ENCODE data around the gene RPS18.
A peak's percentile ranks its signal among the peaks of the same experiment; 100 is the strongest.

Gene RPS18

GRCh38 chr6:33243476-33243875 is 28.4 kb upstream of the RPS18 start:
- no peak overlapping the region for H3K4me3 ChIP-seq (ENCODE audit: control insufficient read depth, low read depth, low read length)
- no peak for TF ChIP-seq CTCF (conservative IDR thresholded peaks at IDR 0.05; ENCODE audit: control insufficient read depth, insufficient read depth, low read depth, low read length)
- no peak for DNase-seq (ENCODE audit: low read depth)

GRCh38 chr6:33247977-33248642 is 23.8 kb upstream of the RPS18 start:
- peak overlapping the region; percentile 51 for H3K4me3 ChIP-seq (ENCODE audit: control insufficient read depth, low read depth, low read length)
- DNase-seq (ENCODE audit: low read depth), result peak; percentile 87
- peak; percentile 91 for TF ChIP-seq CTCF (conservative IDR thresholded peaks at IDR 0.05; ENCODE audit: control insufficient read depth, insufficient read depth, low read depth, low read length)

GRCh38 chr6:33248643-33248931 is 23.3 kb upstream of the RPS18 start:
- TF ChIP-seq CTCF (conservative IDR thresholded peaks at IDR 0.05; ENCODE audit: control insufficient read depth, insufficient read depth, low read depth, low read length), result no peak
- H3K4me3 ChIP-seq (ENCODE audit: control insufficient read depth, low read depth, low read length), result peak overlapping the region; percentile 51
- DNase-seq (ENCODE audit: low read depth), result peak; percentile 61

GRCh38 chr6:33248932-33249731 is 22.7 kb upstream of the RPS18 start:
- peak; percentile 99 for DNase-seq (ENCODE audit: low read depth)
- TF ChIP-seq CTCF (conservative IDR thresholded peaks at IDR 0.05; ENCODE audit: control insufficient read depth, insufficient read depth, low read depth, low read length), result no peak
- peak overlapping the region; percentile 71 for H3K4me3 ChIP-seq (ENCODE audit: control insufficient read depth, low read depth, low read length)

- DNase-seq (ENCODE audit: low read depth), result peak; percentile 93
- peak overlapping the region; percentile 71 for H3K4me3 ChIP-seq (ENCODE audit: control insufficient read depth, low read depth, low read length)
- no peak for TF ChIP-seq CTCF (conservative IDR thresholded peaks at IDR 0.05; ENCODE audit: control insufficient read depth, insufficient read depth, low read depth, low read length)
These were observed 21.9 kb upstream of the RPS18 start for GRCh38 chr6:33249732-33250630.

- DNase-seq (ENCODE audit: low read depth), result no peak
- TF ChIP-seq CTCF (conservative IDR thresholded peaks at IDR 0.05; ENCODE audit: control insufficient read depth, insufficient read depth, low read depth, low read length), result no peak
- no peak overlapping the region for H3K4me3 ChIP-seq (ENCODE audit: control insufficient read depth, low read depth, low read length)
These were observed 21.1 kb upstream of the RPS18 start for GRCh38 chr6:33250731-33251130.
